ENCODE data around the gene AP2A1. TPM values are rescaled to one million over a fixed set of nuclear protein-coding genes. Genes with fewer than 3 reads are reported as not detected.
"Not testable (repeated sequence)": the region's sequence is repeated elsewhere in the genome, so short reads cannot be mapped to it uniquely, and the experiment has no call there.

AP2A1 gene
- 57.9 TPM for polyA plus RNA-seq (2012; ENCODE audit: insufficient read depth, insufficient read length)

- peak; percentile 4 for DNase-seq (ENCODE audit: low read depth, low spot score)
- peak within 1 kb of the TSS; percentile 93 for H3K4me3 ChIP-seq (ENCODE audit: low read length)
Observed at GRCh38 chr19:49766930-49767299, at the start of gene AP2A1. TSS of gene AP2A1 (plus strand) at chr19:49767001. CDS start at chr19:49767134, 133 bp downstream.

- peak overlapping the region; percentile 84; the same call in 1 of the 2 replicates for H3K4me3 ChIP-seq (ENCODE audit: low read length)
- no peak for DNase-seq (ENCODE audit: low read depth, low spot score)
Observed at GRCh38 chr19:49718511-49718910, 48.3 kb upstream of the AP2A1 start.

- H3K4me3 ChIP-seq (ENCODE audit: low read length): no peak overlapping the region
- DNase-seq (ENCODE audit: low read depth, low spot score): no peak
Observed at GRCh38 chr19:49718991-49719390, 47.8 kb upstream of the AP2A1 start.

- not testable (repeated sequence) for DNase-seq (ENCODE audit: low read depth, low spot score); H3K4me3 ChIP-seq (ENCODE audit: low read length)
Observed at GRCh38 chr19:49719420-49719819, 47.4 kb upstream of the AP2A1 start.

GRCh38 chr19:49727217-49728030, 39.4 kb upstream of the AP2A1 start:
- no peak for DNase-seq (ENCODE audit: low read depth, low spot score)
- H3K4me3 ChIP-seq (ENCODE audit: low read length): no peak overlapping the region

GRCh38 chr19:49730166-49730565, 36.6 kb upstream of the AP2A1 start:
- H3K4me3 ChIP-seq (ENCODE audit: low read length): no peak overlapping the region
- DNase-seq (ENCODE audit: low read depth, low spot score): no peak

- DNase-seq (ENCODE audit: low read depth, low spot score): no peak
- no peak overlapping the region for H3K4me3 ChIP-seq (ENCODE audit: low read length)
Observed at GRCh38 chr19:49738268-49738667, 28.5 kb upstream of the AP2A1 start.

- no peak overlapping the region for H3K4me3 ChIP-seq (ENCODE audit: low read length)
- DNase-seq (ENCODE audit: low read depth, low spot score): peak; percentile 9
Observed at GRCh38 chr19:49739098-49739497, 27.7 kb upstream of the AP2A1 start.

- H3K4me3 ChIP-seq (ENCODE audit: low read length): no peak overlapping the region
- no peak for DNase-seq (ENCODE audit: low read depth, low spot score)
Observed at GRCh38 chr19:49739933-49740332, 26.9 kb upstream of the AP2A1 start.

- no peak overlapping the region for H3K4me3 ChIP-seq (ENCODE audit: low read length)
- no peak for DNase-seq (ENCODE audit: low read depth, low spot score)
Observed at GRCh38 chr19:49741210-49741844, 25.5 kb upstream of the AP2A1 start.

- no peak overlapping the region for H3K4me3 ChIP-seq (ENCODE audit: low read length)
- no peak for DNase-seq (ENCODE audit: low read depth, low spot score)
Observed at GRCh38 chr19:49744946-49745381, 21.8 kb upstream of the AP2A1 start.

- H3K4me3 ChIP-seq (ENCODE audit: low read length): no peak overlapping the region
- DNase-seq (ENCODE audit: low read depth, low spot score): peak; percentile 39
Observed at GRCh38 chr19:49746206-49746958, 20.4 kb upstream of the AP2A1 start.

GRCh38 chr19:49749055-49749716, 17.6 kb upstream of the AP2A1 start:
- no peak overlapping the region for H3K4me3 ChIP-seq (ENCODE audit: low read length)
- DNase-seq (ENCODE audit: low read depth, low spot score): no peak

- no peak for DNase-seq (ENCODE audit: low read depth, low spot score)
- no peak overlapping the region for H3K4me3 ChIP-seq (ENCODE audit: low read length)
Observed at GRCh38 chr19:49749771-49750170, 17.0 kb upstream of the AP2A1 start.

GRCh38 chr19:49752701-49753100, 14.1 kb upstream of the AP2A1 start:
- no peak overlapping the region for H3K4me3 ChIP-seq (ENCODE audit: low read length)
- no peak for DNase-seq (ENCODE audit: low read depth, low spot score)

GRCh38 chr19:49755956-49756355, 10.8 kb upstream of the AP2A1 start:
- H3K4me3 ChIP-seq (ENCODE audit: low read length): no peak overlapping the region
- no peak for DNase-seq (ENCODE audit: low read depth, low spot score)

GRCh38 chr19:49758292-49758691, 8.5 kb upstream of the AP2A1 start:
- no peak for DNase-seq (ENCODE audit: low read depth, low spot score)

GRCh38 chr19:49761249-49761624, 5.6 kb upstream of the AP2A1 start:
- H3K4me3 ChIP-seq (ENCODE audit: low read length): no peak overlapping the region
- DNase-seq (ENCODE audit: low read depth, low spot score): no peak

More at GRCh38 chr19:49758292-49758691, 8.5 kb upstream of the AP2A1 start:
- no peak overlapping the region for H3K4me3 ChIP-seq (ENCODE audit: low read length)

GRCh38 chr19:49761625-49762311, 5.0 kb upstream of the AP2A1 start:
- DNase-seq (ENCODE audit: low read depth, low spot score): no peak
- H3K4me3 ChIP-seq (ENCODE audit: low read length): no peak overlapping the region

Measured in Jurkat, Clone E6-1 (cell line).